GM12891 (cell line): ENCODE measurements around the gene DPY19L3.
A peak's percentile ranks its signal among the peaks of the same experiment; 100 is the strongest.

ENCODE experiments used
- DNase-seq: peaks from one replicate; pipeline ENCODE4 v3.0.0; 2011; ENCODE audit warnings: low spot score; ENCODE audit not compliant: insufficient read length
- FAIRE-seq: peaks from 2 replicates; lab custom pipeline; 2011; peaks lifted over from hg19 to GRCh38; lab: Jason Lieb, UNC
- PAX5 ChIP-seq: IDR thresholded peaks from 2 replicates; pipeline ENCODE4 v1.6.1; 2011; ENCODE audit warnings: low read length, moderate library complexity, mild to moderate bottlenecking; ENCODE audit not compliant: insufficient read depth, severe bottlenecking
- POLR2A ChIP-seq: IDR thresholded peaks from 2 replicates; pipeline ENCODE4 v1.6.1; 2011; ENCODE audit warnings: low read depth, low read length, control low read depth
- POLR2AphosphoS5 ChIP-seq: IDR thresholded peaks from 2 replicates; pipeline ENCODE4 v1.6.1; 2011; ENCODE audit warnings: low read depth, low read length, control low read depth
- POU2F2 ChIP-seq: IDR thresholded peaks from 2 replicates; pipeline ENCODE4 v1.6.1; 2011; ENCODE audit warnings: low read depth, mild to moderate bottlenecking, control low read depth, low read length, moderate library complexity
- SPI1 ChIP-seq: IDR thresholded peaks from 2 replicates; pipeline ENCODE4 v1.6.1; 2011; ENCODE audit warnings: low read depth, low read length, control low read depth
- TAF1 ChIP-seq: IDR thresholded peaks from 2 replicates; pipeline ENCODE4 v1.6.1; 2011; ENCODE audit warnings: low read depth, low read length, control low read depth

Gene DPY19L3

GRCh38 chr19:32459204-32459865 lies 53.8 kb downstream of the DPY19L3 start:
- DNase-seq = no peak
- FAIRE-seq = peak; percentile 40
- TF ChIP-seq SPI1 = no peak
- no peak for TF ChIP-seq POLR2AphosphoS5
- no peak for TF ChIP-seq PAX5
- no peak for TF ChIP-seq POLR2A
- TF ChIP-seq POU2F2 = no peak
- TF ChIP-seq TAF1 = no peak

DNA sequence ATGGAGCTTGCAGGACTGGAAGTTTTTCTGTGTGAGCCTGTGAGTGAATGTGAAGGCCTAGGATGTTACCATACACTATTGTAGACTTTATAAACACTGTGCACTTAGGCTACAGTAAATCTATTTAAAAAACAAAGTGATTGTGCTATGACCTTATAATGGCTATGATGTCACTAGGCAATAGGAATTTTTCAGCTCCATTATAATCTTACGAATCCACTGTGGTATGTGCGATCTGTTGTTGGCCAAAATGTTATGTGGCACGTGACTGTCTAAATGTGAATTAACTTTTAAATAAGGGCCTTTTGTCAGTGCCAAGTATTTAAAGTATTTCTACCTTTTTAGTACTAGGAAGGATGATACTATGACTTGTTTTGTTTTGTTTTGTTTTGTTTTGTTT lies 54.9 kb downstream of the DPY19L3 start:
- no peak for FAIRE-seq
- no peak for DNase-seq
- no peak for TF ChIP-seq SPI1

DNA sequence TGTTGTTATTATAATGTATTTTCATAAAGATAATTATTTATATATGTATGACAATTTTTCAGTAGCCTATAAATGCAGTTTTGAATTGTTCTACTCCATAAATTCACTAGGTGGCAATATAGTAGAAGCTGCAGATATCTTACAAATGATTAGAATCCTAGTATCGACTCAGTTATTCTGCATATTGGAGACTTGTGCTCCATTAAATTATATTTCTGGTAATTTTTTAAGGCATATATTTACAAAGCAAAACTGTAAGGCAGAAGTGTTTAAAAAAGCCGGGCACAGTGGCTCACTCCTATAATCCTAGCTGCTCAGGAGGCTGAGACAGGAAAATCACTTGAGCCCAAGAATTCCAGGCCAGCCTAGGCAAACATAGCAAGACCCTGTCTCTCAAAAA lies 58.7 kb downstream of the DPY19L3 start:
- DNase-seq (no peak), FAIRE-seq (no peak)
- TF ChIP-seq SPI1 (no peak), POLR2AphosphoS5 (no peak), TAF1 (no peak), POLR2A (no peak), POU2F2 (no peak), PAX5 (no peak)

- DNase-seq (no peak), FAIRE-seq (no peak)
- TF ChIP-seq POLR2AphosphoS5 (no peak), SPI1 (no peak), PAX5 (no peak), TAF1 (no peak), POU2F2 (no peak), POLR2A (no peak)
These were observed 59.6 kb downstream of the DPY19L3 start for GRCh38 chr19:32465176-32465575.

DNA sequence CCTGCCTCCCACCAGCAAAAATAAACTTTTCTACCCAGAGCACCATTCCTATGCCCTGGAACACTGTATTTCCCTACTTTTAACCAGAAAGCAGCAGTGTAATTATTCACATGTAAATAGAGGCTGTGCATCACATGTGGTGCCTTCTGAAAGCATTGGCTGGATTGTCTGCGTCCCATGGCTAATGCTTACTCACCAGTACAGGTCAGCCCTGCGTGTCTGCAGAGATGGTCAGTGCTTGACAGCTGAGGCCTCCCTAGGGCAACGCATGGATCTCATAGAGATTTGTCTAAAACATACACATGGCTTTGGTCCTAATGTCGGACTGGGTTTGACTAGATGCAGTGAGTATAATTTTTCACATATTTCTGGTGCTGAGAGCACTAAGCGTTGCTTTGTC lies 64.2 kb downstream of the DPY19L3 start:
- DNase-seq = no peak
- TF ChIP-seq PAX5 = no peak
- no peak for TF ChIP-seq POLR2A
- no peak for TF ChIP-seq POU2F2
- no peak for TF ChIP-seq TAF1
- no peak for TF ChIP-seq POLR2AphosphoS5
- TF ChIP-seq SPI1 = no peak
- no peak for FAIRE-seq

- FAIRE-seq (no peak), DNase-seq (no peak)
- TF ChIP-seq TAF1 = no peak
- no peak for TF ChIP-seq PAX5
- no peak for TF ChIP-seq SPI1
- TF ChIP-seq POLR2A = no peak
- TF ChIP-seq POU2F2 = no peak
- TF ChIP-seq POLR2AphosphoS5 = no peak
These were observed 65.5 kb downstream of the DPY19L3 start for GRCh38 chr19:32471095-32471494.

DNA sequence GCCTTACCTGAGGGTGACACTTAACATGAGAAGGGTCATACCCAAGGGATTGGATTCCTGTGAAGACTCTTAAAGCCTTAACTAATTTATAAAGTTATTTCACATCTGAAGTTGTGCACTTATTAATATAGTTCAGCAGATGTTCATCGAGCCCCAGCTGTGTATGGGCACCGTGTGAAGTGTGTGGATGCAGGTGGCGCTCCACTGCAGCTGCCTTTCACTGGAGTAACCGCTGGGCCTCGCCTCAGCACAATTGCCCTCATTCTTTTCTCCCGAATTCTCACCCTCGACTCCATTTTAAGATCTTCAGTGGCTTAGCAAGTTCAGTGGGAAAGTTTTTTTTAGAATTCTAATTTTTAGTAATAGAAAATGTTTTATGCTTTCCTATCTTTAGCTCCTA lies 66.2 kb downstream of the DPY19L3 start:
- TF ChIP-seq POU2F2 = no peak
- TF ChIP-seq PAX5 = no peak
- TF ChIP-seq POLR2AphosphoS5 = no peak
- no peak for TF ChIP-seq POLR2A
- no peak for TF ChIP-seq TAF1
- no peak for TF ChIP-seq SPI1
- no peak for DNase-seq
- FAIRE-seq = no peak

DNA sequence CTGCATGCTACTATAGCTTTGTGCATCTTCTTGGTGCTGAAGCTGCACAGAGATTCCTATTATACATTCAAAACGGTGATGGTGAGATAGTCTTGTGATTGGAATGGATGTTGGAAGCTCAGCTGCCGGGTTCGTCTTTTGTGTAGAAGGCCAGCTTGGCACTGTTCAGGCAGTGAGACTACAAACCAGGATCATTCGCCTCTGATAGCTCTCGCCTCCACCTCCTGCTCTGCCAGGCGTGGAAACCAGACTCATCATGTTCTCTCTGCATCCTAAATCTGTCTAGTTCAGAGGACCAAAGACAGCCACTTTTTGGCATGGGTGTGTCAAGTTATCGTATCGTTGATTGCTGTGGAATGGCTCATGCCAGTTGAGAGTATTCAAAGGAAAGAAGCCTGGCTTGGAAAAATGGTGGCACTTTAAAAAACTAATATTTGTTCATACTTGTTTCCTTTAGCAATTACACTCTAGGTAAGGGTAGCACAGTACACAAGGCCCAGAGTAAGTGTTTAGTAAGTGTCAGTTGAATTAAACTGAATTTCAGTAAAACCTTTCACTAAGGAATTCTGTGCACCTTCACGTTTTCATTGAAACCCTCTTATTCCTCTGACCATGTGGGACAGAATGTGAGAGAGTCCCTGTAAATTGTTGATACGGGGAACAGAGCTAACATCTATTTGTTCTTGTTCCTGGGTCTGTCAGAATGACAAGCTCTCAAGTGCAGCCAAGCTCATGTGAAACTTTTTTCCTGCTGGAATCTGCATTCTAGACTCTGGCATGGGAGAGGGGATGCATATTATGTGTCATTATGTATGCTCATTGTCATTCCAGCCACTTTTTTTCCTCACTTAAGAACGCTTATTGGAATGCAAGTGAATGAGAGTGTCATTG lies 69.8 kb downstream of the DPY19L3 start:
- no peak for FAIRE-seq
- DNase-seq = no peak
- TF ChIP-seq POU2F2 = no peak
- no peak for TF ChIP-seq POLR2AphosphoS5
- no peak for TF ChIP-seq PAX5
- TF ChIP-seq TAF1 = no peak
- TF ChIP-seq SPI1 = no peak
- TF ChIP-seq POLR2A = no peak

GRCh38 chr19:32476032-32476350 lies 70.4 kb downstream of the DPY19L3 start:
- TF ChIP-seq TAF1 = no peak
- TF ChIP-seq POLR2AphosphoS5 = no peak
- TF ChIP-seq POU2F2 = no peak
- no peak for TF ChIP-seq PAX5
- TF ChIP-seq POLR2A = no peak
- no peak for TF ChIP-seq SPI1
- FAIRE-seq = no peak

DNA sequence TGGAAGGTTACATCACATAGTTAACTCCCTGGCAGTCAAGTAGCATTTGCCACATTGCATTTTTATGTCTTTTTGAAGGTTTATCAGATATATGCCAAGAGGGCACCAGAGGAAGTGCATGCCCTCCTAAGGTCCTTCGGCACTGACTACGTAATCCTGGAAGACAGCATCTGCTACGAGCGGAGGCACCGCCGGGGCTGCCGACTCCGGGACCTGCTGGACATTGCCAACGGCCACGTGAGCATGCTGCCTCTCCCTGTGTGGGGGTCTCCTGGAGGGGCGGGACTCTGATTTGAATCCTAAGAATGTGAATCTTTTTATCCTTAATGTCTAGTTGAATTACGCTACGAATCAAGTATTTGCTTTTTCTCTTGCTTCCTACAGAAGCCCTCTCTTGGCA lies 74.8 kb downstream of the DPY19L3 start:
- DNase-seq (no peak), FAIRE-seq (no peak)
- TF ChIP-seq POLR2AphosphoS5 (no peak), PAX5 (no peak), POU2F2 (no peak), TAF1 (no peak), SPI1 (no peak), POLR2A (no peak)

More at GRCh38 chr19:32476032-32476350, 70.4 kb downstream of the DPY19L3 start:
- no peak for DNase-seq
